ENCODE data around the gene FCER1G.

The FCER1G gene

GRCh38 chr1:161217831-161218230, 2.7 kb downstream of the FCER1G start:
- no peak for DNase-seq (ENCODE audit: extremely low read depth, insufficient read length)
- H3K36me3 ChIP-seq (ENCODE audit: control insufficient read depth, insufficient read depth, low read length) = peaks cover 9% of the 10 kb centered on the region
- TF ChIP-seq, protein P1, sequence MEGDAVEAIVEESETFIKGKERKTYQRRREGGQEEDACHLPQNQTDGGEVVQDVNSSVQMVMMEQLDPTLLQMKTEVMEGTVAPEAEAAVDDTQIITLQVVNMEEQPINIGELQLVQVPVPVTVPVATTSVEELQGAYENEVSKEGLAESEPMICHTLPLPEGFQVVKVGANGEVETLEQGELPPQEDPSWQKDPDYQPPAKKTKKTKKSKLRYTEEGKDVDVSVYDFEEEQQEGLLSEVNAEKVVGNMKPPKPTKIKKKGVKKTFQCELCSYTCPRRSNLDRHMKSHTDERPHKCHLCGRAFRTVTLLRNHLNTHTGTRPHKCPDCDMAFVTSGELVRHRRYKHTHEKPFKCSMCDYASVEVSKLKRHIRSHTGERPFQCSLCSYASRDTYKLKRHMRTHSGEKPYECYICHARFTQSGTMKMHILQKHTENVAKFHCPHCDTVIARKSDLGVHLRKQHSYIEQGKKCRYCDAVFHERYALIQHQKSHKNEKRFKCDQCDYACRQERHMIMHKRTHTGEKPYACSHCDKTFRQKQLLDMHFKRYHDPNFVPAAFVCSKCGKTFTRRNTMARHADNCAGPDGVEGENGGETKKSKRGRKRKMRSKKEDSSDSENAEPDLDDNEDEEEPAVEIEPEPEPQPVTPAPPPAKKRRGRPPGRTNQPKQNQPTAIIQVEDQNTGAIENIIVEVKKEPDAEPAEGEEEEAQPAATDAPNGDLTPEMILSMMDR (IDR thresholded peaks at IDR 0.05; ENCODE audit: insufficient read depth, low read length, poor library complexity, severe bottlenecking) = no peak
- no peaks in the 10 kb centered on the region for H3K27me3 ChIP-seq (replicated peaks; ENCODE audit: control insufficient read depth, insufficient read depth, low read length)
- no peak overlapping the region for H3K4me3 ChIP-seq (replicated peaks; ENCODE audit: low read depth, low read length)

DNA sequence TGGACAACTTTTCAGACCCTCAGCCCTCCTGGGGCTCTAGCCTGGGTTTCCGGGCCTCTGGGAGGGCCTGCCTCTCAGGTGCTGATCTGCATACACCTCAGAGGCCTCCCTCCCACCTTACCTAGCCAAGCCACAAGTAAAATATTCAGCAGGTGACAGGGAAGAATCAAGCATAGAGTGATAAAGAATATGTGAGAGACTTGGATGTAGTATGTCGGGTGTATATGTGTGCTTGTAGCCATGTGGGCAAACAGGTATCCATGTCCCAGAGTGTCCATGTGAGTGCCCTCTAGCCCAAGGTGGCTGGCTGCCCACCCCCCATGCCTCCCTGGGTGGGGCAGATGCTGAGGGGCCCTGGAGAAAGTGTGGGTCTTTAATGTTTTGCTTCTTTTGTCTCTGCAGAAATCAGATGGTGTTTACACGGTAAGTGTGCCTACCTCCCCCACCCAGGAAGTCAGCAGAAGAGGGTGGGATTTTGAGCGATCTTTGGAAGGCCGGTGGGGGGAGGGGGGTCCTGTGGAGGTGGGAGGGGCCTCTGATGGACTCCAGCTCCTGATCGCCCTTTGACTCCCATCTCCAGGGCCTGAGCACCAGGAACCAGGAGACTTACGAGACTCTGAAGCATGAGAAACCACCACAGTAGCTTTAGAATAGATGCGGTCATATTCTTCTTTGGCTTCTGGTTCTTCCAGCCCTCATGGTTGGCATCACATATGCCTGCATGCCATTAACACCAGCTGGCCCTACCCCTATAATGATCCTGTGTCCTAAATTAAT, 3.4 kb downstream of the FCER1G start:
- H3K4me3 ChIP-seq (replicated peaks; ENCODE audit: low read depth, low read length) = no peak overlapping the region
- no peak for DNase-seq (ENCODE audit: extremely low read depth, insufficient read length)
- no peaks in the 10 kb centered on the region for H3K27me3 ChIP-seq (replicated peaks; ENCODE audit: control insufficient read depth, insufficient read depth, low read length)
- TF ChIP-seq, protein P1 (IDR thresholded peaks at IDR 0.05; ENCODE audit: insufficient read depth, low read length, poor library complexity, severe bottlenecking) = no peak
- peaks cover 9% of the 10 kb centered on the region for H3K36me3 ChIP-seq (ENCODE audit: control insufficient read depth, insufficient read depth, low read length)

DNA sequence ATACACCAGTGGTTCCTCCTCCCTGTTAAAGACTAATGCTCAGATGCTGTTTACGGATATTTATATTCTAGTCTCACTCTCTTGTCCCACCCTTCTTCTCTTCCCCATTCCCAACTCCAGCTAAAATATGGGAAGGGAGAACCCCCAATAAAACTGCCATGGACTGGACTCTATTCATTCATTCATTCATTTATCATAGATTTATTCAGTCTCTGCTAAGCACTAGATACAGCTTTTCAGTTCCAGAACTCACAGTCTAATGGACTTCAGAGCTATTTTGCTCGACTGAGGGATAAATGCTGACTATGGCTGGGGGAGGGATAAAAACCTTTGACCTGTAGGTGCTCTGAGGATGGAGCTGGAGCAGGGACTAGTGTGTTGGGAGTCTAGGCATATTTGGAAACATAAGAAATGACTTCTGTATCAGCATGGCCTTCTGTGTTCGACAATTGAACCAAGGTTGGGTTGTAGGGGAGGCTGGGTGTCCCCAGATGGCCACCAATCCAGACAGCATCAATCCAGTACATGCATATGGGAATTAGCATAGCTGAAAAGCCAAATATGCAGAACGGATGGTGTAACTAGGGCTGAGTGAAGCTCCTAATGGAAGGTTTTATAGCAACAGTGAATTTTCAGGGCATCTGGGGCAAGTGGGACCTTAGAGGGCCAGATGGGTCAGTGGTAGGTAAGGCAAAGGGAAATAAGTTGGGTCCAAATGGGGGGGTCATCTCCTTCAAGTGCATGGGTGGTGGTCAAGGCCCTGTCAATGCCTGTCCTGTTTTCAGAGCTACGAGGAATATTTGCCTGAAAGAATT, 4.2 kb downstream of the FCER1G start:
- Histone ChIP-seq H3K27me3 (replicated peaks; ENCODE audit: control insufficient read depth, insufficient read depth, low read length) (no peaks in the 10 kb centered on the region), H3K36me3 (ENCODE audit: control insufficient read depth, insufficient read depth, low read length) (peaks cover 5% of the 10 kb centered on the region), H3K4me3 (replicated peaks; ENCODE audit: low read depth, low read length) (no peak overlapping the region)
- TF ChIP-seq, protein P1 (IDR thresholded peaks at IDR 0.05; ENCODE audit: insufficient read depth, low read length, poor library complexity, severe bottlenecking) = no peak
- no peak for DNase-seq (ENCODE audit: extremely low read depth, insufficient read length)

- Histone ChIP-seq H3K27me3 (replicated peaks; ENCODE audit: control insufficient read depth, insufficient read depth, low read length) (no peaks in the 10 kb centered on the region), H3K4me3 (replicated peaks; ENCODE audit: low read depth, low read length) (no peak overlapping the region), H3K36me3 (ENCODE audit: control insufficient read depth, insufficient read depth, low read length) (peaks cover 4% of the 10 kb centered on the region)
- TF ChIP-seq, protein P1 (IDR thresholded peaks at IDR 0.05; ENCODE audit: insufficient read depth, low read length, poor library complexity, severe bottlenecking) = no peak
- no peak for DNase-seq (ENCODE audit: extremely low read depth, insufficient read length)
These were observed 4.9 kb downstream of the FCER1G start for GRCh38 chr1:161220002-161220401.

DNA sequence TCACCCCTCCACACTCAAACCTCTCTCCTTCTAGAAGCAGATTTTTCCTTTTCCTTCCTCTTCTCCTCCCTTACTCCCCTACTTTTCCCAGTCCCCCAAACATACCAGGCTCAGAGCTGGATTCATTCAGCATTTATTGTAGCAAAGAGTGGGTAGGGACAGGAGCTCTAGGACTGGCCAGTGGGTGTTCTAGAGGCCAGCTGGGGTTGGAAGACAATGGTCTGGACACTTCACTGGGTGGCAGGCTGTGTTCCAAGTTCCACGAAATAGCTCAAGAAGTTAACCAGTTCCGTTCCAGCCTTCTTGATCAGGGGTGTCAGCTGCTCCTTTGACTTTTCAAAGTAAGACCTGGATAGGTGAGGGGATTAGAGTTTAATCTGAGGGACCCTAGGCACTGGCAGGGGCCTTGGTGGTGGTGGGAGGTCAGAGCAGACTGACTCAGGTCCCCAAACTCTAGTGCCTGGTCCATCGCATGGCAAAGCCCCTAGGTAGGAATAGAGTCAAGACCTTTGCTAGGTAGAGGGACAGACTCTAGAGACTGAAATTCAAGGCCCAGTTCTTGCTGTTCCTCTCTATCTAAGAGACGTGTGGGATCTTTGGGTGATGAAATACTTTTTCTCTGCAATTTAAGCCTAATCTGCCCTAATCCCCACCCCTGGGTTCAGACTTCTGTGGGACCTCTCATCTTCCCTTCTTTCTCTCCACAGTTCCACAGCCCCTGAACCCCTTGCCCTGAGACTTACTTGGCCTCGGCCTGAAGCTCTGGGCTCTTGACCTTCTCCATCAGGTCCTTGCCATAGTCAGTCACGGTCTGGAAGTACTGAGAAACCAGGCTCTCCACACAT, 7.3 kb downstream of the FCER1G start:
- Histone ChIP-seq H3K36me3 (ENCODE audit: control insufficient read depth, insufficient read depth, low read length) (no peaks in the 10 kb centered on the region), H3K4me3 (replicated peaks; ENCODE audit: low read depth, low read length) (no peak overlapping the region), H3K27me3 (replicated peaks; ENCODE audit: control insufficient read depth, insufficient read depth, low read length) (no peaks in the 10 kb centered on the region)
- TF ChIP-seq, protein P1 (IDR thresholded peaks at IDR 0.05; ENCODE audit: insufficient read depth, low read length, poor library complexity, severe bottlenecking) = no peak
- no peak for DNase-seq (ENCODE audit: extremely low read depth, insufficient read length)

All from GM06990 (cell line).